NT2/D1 (cell line): Measurements from ENCODE around the gene KCNH6.

Experiments used
- SUZ12 ChIP-seq: IDR thresholded peaks from 2 replicates; pipeline ENCODE4 v1.6.1; 2011; ENCODE audit not compliant: insufficient read length, insufficient read depth; ENCODE audit errors: extremely low read depth
- YY1 ChIP-seq: IDR thresholded peaks from 2 replicates; pipeline ENCODE4 v1.6.1; 2011; ENCODE audit not compliant: insufficient read length, insufficient read depth
- ZNF274 ChIP-seq: IDR thresholded peaks from 2 replicates; pipeline ENCODE4 v1.6.1; 2011; ENCODE audit warnings: mild to moderate bottlenecking, low read depth, low read length

DNA sequence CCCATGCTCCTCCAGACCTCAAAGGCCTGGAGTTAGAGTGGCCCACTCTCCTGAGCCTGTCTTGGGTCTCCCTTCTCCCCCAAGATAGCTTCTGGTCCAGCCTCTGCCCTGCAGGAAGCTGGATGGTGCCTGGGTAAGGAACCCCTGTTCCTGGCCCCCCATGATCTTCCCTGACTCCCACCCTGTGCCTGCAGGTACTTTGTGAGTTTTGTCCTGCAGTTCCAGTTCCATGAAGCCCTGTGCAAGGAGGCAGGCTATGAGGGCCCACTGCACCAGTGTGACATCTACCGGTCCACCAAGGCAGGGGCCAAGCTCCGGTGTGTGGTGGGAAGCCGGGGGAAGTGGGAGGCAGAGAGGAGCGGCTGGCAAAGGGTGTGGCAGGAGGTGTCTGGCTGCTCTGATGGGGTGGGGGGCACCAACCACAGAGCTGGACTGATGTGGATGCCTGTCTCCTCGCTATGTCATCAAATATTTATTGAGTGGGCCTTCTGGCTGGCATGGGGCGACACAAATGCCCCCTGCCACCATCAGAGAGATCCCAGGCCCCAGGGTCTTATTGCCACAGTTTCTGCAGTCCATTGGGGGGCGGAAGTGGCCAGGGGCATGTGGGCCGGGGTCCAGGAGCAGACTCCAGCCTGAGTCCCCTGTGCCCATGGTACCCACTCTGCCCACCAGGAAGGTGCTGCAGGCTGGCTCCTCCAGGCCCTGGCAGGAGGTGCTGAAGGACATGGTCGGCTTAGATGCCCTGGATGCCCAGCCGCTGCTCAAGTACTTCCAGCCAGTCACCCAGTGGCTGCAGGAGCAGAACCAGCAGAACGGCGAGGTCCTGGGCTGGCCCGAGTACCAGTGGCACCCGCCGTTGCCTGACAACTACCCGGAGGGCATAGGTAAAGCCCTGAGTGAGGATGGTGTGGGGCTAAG is 39.2 kb upstream of the KCNH6 start:
- TF ChIP-seq YY1 = no peak
- no peak for TF ChIP-seq SUZ12
- no peak for TF ChIP-seq ZNF274
